Middle frontal gyrus (tissue), 1 donor: Measurements from ENCODE around the gene CSN3.
"Not testable (repeated sequence)": the region's sequence is repeated elsewhere in the genome, so short reads cannot be mapped to it uniquely, and the experiment has no call there.

Experiments
- DNase-seq: peaks from one replicate; pipeline ENCODE4 v3.0.0-alpha.2; 2015; ENCODE audit warnings: low spot score; ENCODE audit errors: extremely low spot score

Gene CSN3

GRCh38 chr4:70242297-70242696 lies at the start of gene CSN3:
TSS of gene CSN3 (plus strand) at chr4:70242597. CDS start at chr4:70244820, 2,223 bp downstream.
- DNase-seq, result not testable (repeated sequence)

- no peak for DNase-seq
These were observed 49.5 kb upstream of the CSN3 start for GRCh38 chr4:70192895-70193294.

- no peak for DNase-seq
These were observed 47.0 kb upstream of the CSN3 start, which contains the start of gene ODAM for GRCh38 chr4:70195425-70195824. TSS of gene ODAM (plus strand) at chr4:70195725. CDS start at chr4:70196544, 819 bp downstream.

GRCh38 chr4:70196857-70197256 lies 45.5 kb upstream of the CSN3 start:
- no peak for DNase-seq

- DNase-seq, result no peak
These were observed 44.6 kb upstream of the CSN3 start for GRCh38 chr4:70197842-70198241.

GRCh38 chr4:70203601-70204000 lies 38.8 kb upstream of the CSN3 start:
- no peak for DNase-seq

- DNase-seq, result not testable (repeated sequence)
These were observed 29.6 kb upstream of the CSN3 start for GRCh38 chr4:70212752-70213151.

GRCh38 chr4:70216109-70216508 lies 26.3 kb upstream of the CSN3 start:
- not testable (repeated sequence) for DNase-seq

- not testable (repeated sequence) for DNase-seq
These were observed 25.8 kb upstream of the CSN3 start for GRCh38 chr4:70216550-70216949.

GRCh38 chr4:70221389-70221788 lies 21.0 kb upstream of the CSN3 start:
- DNase-seq, result not testable (repeated sequence)

- not testable (repeated sequence) for DNase-seq
These were observed 20.6 kb upstream of the CSN3 start for GRCh38 chr4:70221818-70222217.

GRCh38 chr4:70225824-70226223 lies 16.6 kb upstream of the CSN3 start, which contains the start of gene FDCSP:
TSS of gene FDCSP (plus strand) at chr4:70226124. CDS start at chr4:70231195, 5,071 bp downstream.
- no peak for DNase-seq

GRCh38 chr4:70236125-70236524 lies 6.3 kb upstream of the CSN3 start:
- no peak for DNase-seq

GRCh38 chr4:70239131-70239883 lies 3.1 kb upstream of the CSN3 start:
- DNase-seq, result no peak

GRCh38 chr4:70239884-70240591 lies 2.4 kb upstream of the CSN3 start:
- DNase-seq, result no peak

GRCh38 chr4:70243091-70243490 lies 694 bp downstream of the CSN3 start:
- no peak for DNase-seq

GRCh38 chr4:70251250-70251944 lies 9.0 kb downstream of the CSN3 start:
- DNase-seq, result no peak

- no peak for DNase-seq
These were observed 9.5 kb downstream of the CSN3 start for GRCh38 chr4:70251945-70252277.

- no peak for DNase-seq
These were observed 27.3 kb downstream of the CSN3 start for GRCh38 chr4:70269674-70270073.

GRCh38 chr4:70277121-70277520 lies 34.7 kb downstream of the CSN3 start:
- DNase-seq, result no peak

- DNase-seq, result no peak
These were observed 38.2 kb downstream of the CSN3 start for GRCh38 chr4:70280567-70280966.

GRCh38 chr4:70288651-70289050 lies 46.3 kb downstream of the CSN3 start:
- no peak for DNase-seq
